GM18909 (cell line): ENCODE results near the gene KLHL14.
"Not testable (repeated sequence)": the region's sequence is repeated elsewhere in the genome, so short reads cannot be mapped to it uniquely, and the experiment has no call there.

Experiments
- ATAC-seq: cut with Tn5 transposase; IDR thresholded peaks from one replicate; pipeline ENCODE4 v1.9.1; 2021; ENCODE audit warnings: mild to moderate bottlenecking; ENCODE audit not compliant: unreplicated experiment, poor library complexity

KLHL14 gene

DNA sequence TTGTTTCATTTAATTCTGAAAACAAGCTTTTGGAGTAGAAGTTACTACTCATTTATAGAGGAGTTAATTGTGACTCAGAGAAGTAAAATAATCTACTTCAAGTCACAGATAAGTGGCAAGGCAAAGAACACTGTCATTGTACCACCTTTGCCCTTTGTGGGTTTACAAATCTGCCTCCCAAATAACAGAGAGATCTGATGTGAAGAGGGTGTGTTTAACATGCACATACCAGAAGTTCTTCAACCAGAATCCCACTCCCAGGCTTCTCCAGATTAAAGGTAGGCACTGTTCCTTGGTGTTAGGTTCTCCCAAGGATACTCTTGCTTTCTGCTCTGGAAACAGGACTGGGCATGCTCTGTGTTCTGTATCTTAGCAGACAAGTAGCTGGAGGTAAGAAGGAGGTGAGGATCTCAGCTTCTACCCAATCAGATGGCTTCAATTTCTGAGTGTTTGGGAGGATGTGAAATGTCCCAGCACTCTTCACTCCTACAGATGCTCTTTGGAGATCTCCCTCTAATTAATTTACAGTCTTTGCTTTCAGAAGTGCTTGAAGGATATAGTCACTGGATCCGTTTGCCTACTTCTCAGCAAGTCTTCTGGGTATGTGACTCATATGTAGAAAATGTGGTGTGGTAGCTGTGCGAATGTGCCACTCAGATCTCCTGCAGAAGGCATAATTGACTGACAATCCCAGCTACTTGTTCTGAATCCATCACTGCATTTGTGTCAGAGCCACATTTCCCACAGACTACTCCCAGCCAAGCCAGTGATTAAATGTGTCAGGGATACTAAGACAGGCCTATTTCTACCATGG, 111.1 kb downstream of the KLHL14 start:
- no peak for ATAC-seq

DNA sequence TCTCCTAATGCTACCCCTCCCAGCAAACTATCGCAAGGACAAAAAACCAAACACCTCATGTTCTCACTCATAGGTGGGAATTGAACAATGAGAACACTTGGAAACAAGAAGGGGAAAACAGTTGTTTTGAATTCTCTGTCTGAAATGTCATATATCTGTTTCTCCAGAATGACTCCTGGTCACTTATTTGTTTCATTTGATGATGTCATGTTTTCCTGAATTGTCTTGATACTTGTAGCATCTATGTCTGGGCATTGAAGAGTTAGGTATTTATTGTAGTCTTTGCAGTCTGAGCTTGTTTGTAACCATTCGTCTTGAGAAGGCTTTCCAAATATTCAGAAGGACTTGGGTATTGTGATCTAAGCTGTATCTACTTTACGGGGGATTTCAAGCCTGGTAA, 118.3 kb downstream of the KLHL14 start:
- not testable (repeated sequence) for ATAC-seq

DNA sequence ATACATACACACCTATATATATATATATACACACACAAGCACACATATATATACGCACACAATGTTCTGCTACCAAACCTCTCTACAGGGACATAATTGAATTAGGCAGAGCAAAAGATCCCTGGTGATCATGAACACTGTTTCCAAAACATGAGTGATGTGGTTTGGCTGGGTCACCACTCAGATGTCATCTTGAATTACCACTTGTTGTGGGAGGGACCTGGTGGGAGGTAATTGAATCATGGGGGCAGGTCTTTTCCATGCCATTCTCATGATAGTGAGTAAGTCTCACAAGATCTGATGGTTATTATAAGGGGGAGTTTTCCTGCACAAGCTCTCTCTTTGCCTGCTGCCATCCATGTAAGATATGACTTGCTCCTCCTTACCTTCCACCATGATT, 135.2 kb downstream of the KLHL14 start:
- ATAC-seq, result not testable (repeated sequence)

DNA sequence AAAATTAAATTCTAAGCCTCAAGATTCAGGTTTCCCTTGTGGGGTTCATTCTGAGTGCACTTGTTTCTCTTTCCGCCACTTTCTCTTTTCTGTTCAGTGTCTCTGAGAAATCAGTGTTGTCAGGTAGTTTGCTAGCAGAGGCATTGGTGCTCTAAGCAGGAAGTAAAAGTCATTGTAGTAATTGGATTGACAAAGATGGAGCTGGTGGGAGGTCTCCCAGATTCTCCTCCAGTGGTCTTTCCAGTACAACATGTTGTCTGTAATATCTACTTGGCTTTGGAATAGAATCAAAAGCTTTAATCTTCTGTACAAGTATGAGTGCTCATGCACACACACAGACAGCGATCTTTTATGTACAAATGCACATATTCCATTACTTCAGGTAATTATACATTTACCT, 135.6 kb downstream of the KLHL14 start:
- ATAC-seq, result no peak

DNA sequence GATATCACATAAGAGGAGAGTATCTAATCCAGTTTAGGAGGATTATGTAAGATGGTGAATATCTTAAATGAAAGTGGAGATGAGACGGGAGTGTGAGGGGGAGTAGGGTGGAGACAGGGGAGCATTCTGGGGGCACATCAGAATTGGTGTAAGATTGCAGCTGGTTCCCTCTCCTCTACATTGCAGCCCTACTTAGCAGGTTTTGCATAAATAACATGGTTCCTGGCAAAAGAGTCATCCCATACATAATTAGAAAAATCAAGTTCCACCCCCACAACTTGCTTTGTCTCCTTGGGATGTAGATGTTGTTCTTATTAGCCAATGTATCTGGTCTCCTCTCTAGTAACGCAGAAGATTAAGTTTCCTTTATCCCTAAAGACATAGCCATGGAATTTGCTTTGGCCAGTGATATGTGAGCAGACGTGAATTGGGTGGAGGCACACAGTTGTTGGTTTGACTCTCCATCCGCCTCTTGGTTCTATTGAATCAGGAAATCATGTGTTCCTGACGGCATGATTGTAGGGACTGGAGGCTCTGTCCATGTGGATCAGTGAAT, 137.9 kb downstream of the KLHL14 start:
- ATAC-seq, result no peak

DNA sequence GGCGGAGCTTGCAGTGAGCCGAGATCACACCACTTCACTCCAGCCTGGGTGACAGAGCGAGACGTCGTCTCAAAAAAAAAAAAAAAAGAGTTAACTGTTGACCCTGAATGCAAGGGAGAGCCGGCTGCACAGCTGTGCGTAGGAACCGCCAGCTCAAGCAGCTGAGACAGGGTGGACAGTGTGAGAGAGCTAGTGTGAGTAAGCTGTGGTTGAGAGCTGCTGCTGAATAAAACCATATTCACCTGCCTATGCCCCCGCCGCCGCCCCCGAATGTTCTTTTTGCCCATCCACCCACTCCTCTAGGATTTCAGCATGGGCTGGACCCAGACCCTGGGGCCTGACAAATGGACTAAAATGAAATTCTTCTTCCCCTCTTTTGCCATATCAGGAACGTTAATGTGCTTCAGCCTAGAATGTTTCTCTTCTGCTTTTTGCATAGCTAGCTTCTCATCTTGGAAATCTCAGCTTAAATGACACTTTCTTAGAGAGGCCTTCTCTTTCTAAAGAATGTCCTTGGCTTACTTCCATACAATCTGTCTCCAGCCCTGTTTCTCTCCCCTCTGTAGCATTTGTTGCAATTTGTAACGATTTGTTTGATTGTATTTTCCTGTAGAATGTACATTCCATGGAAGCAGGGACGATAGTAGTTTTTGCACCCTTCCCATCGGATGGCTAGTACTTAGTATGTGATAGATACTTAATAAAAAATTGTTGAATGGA, 142.7 kb downstream of the KLHL14 start:
- no peak for ATAC-seq

DNA sequence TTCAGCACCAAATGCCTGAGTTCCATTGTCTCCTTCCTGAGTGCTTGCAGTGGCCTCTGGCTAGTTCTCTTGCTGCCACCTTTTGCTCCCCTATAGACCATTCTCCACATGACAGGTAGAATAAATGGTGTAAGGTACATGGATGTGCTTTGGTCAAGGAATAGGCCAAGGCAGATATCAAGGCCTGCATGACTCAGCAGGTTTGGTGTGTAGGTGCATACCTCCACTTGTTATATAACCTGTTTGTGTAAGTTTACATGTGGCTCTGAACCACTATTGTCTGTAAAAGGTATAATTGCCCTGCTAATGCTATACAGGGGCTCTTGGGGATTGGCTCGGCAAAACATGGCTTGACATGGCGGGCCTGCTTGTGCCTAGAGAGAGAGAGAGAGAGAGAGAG, 143.5 kb downstream of the KLHL14 start:
- no peak for ATAC-seq

DNA sequence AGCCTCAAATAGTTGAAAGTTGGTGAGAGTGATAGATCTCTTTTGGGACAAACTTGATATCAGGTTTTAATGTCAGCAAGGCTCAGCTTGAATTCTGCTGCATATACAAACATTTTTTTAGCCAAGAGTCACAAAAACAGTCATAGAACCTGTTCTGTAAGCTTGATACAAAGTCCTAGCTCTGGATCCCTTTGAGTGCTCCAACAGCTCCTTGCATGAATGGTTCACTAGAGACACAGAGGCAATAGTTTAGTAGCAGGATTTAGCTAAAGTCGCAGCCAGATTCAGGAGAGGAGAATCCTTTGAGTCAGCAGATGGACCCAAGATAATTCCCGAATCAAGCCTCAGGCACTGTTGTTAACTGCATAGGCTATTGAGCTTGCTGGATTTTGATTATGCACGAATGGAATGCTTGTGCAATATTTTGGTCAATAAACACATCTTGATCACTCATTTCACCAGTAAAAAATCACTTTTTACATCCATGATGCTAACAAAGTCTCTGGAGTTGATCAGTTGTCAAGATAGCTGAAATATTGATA, 148.6 kb downstream of the KLHL14 start:
- no peak for ATAC-seq

DNA sequence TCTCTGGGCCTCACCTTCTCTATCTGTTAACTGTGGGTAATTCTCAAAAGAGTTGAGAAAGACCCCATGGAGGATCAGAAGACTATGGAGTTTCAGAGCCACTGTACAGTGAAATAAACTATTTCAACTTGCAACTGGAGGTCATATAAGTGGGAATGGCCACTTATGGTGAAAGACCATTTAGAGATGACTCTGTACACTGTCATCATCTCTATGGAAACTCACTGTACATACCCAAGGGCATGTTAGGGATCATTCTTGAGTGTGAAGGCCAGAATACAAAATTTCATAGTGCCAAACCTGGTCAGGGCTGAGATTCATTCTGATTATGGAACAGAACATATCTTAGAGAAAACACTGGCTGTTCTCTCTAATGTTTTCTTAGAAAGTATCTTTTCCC, 149.3 kb downstream of the KLHL14 start:
- ATAC-seq, result no peak
